GM10847 (cell line): Measurements from ENCODE around the gene ASAH2.

Experiments
- POLR2A ChIP-seq: IDR thresholded peaks from 2 replicates; pipeline ENCODE4 v1.6.1; 2011; ENCODE audit not compliant: insufficient read length; ENCODE audit errors: extremely low read depth

ASAH2 gene

DNA sequence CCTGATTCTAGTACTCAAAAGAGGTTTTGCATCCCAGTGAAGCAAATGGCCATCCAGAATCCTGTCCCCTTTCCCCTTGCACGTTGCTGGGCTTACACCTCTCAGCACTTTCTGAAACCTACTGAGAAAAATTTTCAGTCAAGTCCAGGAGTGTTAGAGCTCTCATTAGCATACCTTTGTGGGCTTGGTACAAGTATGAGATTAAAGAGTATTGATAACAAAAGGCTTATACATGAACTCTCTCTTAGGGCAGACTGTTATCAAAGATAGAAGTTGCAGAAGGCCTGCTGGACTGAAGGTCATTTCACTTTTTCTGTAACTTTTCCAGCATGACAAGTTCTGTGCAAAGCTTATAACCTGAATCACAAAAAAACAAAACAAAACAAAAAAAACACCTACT is at the start of gene ASAH2:
Gene ASAH2, minus strand, starts transcription at position 123 of the 400 bp plus-strand sequence. CDS start 2,906 bp downstream, outside the sequence.
- no peak for TF ChIP-seq POLR2A

DNA sequence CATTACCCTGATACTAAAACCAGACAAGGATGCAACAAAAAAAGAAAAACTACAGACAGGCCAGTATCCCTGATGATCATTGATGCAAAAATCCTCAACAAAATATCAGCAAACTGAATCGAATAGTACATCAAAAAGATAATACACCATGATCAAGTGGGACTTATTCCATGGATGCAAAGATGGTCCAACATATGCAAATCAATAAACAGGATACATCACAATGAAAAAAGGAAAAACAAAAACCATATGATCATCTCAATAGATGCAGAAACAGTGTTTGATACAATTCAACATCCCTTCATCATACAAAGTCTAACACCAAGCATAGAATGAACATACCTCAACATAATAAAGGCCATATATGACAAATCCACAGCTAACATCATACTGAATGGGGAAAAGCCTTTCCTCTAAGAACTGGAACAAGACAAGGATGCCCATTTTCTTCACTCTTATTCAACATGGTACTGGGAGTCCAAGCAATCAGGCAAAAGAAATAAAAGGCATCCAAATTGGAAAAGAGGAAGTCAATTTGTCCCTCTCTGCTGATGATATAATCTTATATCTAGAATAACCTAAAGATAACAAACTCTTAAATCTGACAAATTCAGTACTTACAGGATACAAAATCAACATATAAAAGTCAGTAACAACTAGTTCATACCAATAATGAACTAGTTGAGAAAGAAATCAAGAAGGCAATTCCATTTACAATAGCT is 48.8 kb upstream of the ASAH2 start:
- no peak for TF ChIP-seq POLR2A

DNA sequence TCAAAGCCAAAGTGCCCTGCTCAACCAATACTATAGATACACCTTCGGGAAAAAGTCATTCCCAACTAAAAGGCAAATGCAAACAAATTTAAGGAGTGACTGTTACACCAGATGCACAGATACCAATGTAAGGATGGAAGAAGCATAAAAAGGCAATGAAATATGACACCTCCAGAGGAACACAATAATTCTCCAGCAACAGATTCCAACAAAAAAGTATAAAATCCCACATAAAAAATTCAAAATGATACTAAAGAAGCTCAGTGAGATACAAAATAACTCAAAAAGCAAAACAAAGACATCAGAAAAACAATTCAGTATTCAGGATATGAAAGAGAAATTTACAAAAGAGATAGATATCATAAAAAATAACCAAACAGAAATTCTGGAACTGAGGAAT is 44.1 kb upstream of the ASAH2 start:
- no peak for TF ChIP-seq POLR2A

DNA sequence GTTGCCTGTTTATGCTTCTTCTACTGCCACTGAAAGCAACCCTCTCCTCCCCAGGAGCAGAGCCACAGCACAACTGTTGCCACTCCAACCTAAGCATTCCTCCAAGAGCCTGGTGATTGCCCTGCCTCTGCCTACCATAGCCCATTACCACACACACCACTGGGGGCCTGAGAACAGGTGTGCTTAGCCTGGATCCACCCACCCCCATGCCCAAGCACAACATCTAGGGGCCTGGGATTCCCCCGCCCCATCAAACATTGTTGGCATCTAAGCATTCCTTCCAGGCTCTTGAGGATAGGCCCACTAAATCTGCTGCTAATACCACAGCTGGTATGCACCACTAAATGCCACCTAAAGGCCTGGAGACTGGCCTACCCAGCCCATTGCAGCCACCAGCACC is 43.3 kb upstream of the ASAH2 start:
- TF ChIP-seq POLR2A = no peak

DNA sequence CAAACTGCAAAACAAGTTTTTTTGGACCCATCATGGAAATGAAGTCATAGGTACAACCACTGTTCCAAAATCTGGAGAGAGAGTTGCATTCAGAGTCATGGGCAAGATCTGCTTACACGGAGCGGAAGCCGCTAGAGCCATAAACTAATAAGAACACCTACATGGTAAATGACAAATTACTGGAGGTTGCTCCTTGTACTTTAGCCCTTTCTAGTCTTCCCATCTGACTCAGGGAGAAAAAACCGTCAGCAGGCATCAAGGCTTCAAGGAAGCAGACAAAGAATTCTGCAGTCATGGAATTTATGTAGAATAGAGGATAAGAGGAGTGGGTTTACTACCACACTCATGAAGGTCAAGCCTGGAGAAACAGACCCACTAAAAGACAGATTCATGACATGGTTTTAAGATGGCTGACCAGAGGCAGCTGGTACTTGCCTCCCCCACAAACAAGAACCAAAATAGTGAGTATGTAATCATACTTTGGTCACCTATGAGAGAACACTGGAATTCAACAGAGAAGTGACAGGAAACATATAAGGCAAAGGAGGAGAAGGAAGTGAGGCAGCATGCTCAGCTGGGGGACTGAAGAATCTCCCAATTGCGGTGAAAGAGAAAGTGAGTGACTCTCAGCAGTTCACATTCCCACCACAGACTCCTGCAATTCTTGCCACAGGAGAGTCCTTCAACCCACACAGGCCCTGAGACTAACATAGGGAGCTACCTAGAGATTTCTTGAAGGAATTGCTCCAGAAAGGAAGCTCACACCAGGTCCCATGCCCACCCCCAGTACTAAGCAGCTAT is 42.4 kb upstream of the ASAH2 start:
- TF ChIP-seq POLR2A = no peak

DNA sequence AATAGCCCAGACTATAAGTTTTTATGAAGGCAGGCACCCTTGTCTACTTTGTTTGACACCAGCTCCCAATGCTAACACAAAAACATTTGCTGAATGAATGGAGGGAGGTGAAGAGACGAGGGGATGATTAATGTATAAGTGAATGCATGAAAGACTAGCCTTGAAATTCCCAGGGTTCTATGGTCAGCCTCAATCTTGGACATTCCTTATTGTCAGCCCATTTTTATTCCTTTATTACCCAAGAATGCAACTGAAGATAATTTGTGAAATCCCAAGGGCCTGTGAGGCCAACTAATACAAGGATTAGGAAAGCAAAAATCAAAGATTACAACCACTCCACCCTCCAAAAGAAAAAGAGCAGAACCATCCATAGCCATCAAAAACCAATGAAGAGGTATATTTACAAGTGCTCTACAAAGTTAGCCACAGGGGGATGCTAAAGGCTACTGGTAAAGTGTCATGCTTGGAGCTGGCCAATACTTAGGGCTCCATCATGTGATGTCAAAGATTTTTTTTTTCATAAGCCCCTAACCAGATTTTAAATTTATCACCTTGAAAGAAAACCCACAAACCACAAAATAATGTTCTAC is 40.0 kb upstream of the ASAH2 start:
- no peak for TF ChIP-seq POLR2A

DNA sequence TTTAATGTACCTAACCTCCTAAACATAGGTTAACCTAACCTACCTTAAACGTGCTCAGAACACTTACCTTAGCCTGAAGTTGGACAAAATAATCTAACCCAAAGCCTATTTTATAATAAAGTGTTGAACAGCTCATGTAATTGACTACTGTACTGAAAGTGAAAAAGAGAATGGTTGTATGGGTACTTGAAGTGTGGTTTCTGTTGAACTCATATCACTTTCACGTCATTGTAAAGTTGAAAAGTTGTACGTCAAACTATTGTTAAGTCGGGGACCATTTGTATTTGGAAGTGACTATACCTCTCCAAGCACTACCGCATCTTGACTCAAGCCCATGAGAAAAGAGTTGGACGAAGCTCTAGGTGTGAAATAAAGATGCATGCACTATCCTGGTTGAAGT is 37.9 kb upstream of the ASAH2 start:
- TF ChIP-seq POLR2A = no peak

DNA sequence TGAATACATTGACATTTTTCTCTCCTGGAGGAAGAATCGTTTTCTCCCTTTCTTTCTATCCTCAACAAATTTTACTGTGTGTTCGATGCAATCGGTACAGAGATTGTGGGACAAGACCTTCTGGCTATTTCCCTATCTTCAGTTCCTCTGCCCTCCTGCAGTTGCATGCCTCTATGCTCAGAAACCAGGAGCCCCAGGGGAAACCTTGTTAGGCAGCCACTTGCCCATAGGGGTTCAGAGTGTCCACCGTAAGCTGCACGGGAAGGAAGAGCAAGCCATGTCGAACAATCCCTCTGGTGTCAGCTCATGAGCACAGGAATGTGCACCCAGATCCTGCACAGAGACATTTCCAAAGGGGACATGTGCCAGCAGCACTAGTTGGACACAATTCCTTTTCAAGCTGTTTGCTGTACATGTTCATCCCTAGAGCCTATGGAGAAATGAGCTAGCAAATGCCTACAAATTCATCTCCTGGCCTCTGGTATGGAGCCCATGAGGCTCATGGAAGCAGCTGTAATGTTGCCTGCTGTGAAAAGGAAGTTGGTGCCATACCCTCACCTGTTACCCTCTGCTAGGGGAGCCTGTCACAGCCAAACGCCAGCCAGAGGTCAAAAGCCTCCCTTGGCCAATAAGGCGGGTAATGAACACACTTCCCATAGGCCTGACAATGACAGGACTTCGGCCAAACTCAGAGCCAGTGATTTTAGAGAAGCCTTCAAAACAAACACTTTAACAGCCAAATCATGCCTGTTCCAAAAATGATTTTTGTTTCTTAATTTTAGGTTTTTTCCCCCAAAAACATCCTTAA is 35.9 kb upstream of the ASAH2 start:
- TF ChIP-seq POLR2A = no peak

DNA sequence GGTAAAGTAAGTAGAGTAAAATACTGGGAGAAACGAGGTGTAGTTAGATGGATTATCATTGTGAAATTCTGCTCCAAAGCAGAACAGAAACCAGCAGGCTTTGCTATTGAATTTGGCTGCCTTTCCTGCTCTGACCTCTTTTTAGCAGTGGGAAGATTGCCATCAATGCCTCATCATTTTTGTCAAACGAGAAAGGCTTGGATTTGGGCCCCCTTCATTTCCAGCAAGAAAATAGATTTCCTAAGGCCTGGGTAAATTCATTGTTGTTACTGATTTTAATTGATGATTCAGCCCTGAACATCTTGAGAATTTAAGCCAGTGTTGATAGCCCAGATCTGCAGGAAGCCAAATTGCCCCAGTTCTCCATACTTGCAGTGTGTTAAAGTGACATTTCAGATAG is 35.2 kb upstream of the ASAH2 start:
- no peak for TF ChIP-seq POLR2A

DNA sequence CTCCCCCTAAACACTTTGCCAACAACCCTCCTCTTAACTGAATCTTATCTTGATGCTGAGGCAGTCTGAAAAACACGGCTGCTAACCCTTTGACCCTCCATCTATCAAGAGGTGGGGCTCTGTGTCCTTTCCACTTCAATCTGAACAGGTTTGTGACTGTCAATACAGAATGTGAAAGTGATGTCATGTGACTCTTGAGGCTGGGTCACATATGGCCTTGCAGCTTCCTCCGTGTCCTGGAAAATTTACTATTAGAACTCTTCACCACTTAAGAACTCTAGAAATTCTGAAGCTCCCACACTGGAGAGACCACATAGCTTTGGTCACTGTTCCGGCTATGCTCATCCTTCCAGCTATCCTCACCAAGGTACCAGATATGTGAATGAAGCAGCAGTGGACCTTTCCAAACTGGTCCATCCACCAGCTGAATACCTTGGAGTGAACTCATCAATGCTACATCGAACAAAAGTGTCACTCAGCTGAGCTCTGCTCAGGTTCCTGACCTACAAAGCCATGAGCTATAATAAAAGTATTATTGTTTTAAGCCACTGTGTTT is 30.7 kb upstream of the ASAH2 start:
- TF ChIP-seq POLR2A = no peak

DNA sequence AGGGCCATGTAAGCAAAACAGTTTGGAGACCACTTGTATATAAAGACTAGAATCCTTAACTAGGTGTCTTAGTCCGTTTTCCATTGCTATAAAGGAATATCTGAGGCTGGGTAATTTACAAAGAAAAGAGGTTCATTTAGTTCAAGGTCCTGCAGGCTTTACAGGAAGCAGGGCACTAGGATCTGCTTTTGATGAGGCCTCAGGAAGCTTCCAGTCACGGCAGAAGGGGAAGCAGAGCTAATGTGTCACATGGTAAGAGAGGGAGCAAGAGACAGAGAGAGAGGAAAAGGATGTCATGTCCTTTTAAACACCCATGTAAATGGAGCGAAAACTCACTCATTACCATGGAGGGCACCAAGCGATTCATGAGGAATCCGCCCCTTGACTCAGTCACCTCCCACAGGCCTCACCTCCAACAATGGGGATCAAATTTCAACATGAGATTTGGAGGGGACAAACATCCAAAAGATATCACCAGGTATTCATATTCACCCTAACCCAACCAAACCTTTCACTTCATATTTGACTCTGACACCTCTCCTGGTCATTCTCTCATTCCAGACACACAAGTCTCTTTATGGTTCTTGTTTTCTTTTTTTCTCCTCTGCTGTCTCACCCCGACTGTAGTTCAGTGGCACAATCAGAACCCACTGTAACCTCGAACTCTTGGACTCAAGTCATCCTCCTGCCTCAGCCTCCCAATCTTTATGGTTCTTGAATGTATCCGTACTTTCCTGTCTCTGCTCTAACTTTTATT is 30.1 kb upstream of the ASAH2 start:
- TF ChIP-seq POLR2A = no peak

DNA sequence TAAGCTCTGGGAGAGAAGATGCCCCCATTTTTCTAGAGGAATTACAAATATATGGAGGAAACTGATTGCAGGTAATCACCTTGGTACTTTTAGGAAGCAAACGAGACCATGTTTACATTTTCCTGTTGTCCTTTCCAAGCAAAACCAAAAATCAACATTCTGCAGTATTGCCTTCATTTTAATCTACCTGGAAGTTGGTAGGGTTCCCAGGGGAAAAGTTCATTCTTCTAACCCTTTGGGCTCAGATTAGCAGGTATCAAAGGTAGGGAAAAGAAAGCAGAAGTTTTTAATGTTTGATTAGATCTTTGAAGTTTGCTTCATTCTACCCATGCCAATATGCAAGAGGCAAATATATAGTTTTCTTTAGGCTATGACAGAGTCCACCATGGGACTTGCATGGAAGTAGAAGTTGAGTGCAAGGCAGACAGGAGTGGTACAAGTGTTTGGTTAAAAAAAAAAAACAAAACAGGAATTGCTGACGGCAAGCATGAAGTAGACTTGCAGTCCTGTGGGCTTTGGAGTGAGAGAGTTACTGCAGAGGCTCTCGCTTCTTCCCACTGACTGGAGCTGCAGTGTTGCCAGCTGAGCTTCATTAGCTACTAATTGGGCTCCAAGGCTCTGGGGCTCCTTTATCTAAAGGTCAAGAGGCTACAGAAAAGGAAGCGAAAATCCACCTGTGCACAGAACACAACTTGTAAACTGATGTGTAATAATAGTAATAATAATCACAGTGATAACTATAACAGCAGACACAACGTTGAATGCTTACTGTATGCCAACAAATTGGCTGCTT is 28.9 kb upstream of the ASAH2 start:
- TF ChIP-seq POLR2A = no peak

DNA sequence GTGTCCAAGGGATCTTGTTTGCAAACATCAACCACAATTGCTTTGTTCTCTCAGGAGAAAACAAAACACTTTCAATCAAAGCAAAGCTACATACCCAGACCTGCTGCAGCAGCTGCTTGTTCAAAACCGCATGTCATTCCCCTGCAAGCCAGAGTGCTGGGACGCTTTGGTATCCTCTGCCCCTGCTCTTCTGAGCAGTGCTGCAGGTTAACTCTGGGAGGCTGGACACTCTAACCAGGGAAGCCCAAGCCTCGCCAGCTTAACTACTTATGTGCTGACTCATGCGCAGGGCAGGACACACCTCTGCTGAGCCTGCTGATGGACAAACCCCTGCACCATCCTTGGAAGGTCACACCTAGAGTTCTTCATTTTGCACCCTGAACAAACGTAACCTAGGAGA is 28.2 kb upstream of the ASAH2 start:
- no peak for TF ChIP-seq POLR2A
